H1 (cell line): Measurements from ENCODE around the gene RAD18. TPM values are rescaled to one million over a fixed set of nuclear protein-coding genes. Genes with fewer than 3 reads are reported as not detected.

Experiments used
- CTCF ChIA-PET: fragments of 300-600 bp; sonication (Branson Sonifier 250); formaldehyde crosslinking; loops from one replicate; lab custom pipeline; 2021; ENCODE audit not compliant: partially characterized antibody; lab: Charles Lee
- POLR2A ChIA-PET: fragments of 300-600 bp; sonication (Branson Sonifier 250); formaldehyde crosslinking; loops from one replicate; lab custom pipeline; 2021; ENCODE audit warnings: inconsistent platforms; ENCODE audit not compliant: partially characterized antibody; lab: Charles Lee
- DNase-seq, 2 experiments: peaks; one replicate each; pipeline versions ENCODE4 v3.0.0 to v3.0.0-alpha.2; 2010 to 2022; ENCODE audit warnings: low spot score in 2 of 2, low read depth in 1 of 2, mixed read lengths in 1 of 2
- FAIRE-seq: peaks from 2 replicates; lab custom pipeline; 2011; peaks lifted over from hg19 to GRCh38; lab: Jason Lieb, UNC
- H2AFZ ChIP-seq: 2 replicates; pipeline ENCODE4 v1.8.1; 2012; ENCODE audit warnings: low read length, inconsistent platforms
- H2AK5ac ChIP-seq: 2 replicates; pipeline ENCODE4 v1.6.1; 2013; ENCODE audit warnings: low read depth, low read length
- H2BK120ac ChIP-seq: replicated peaks from 2 replicates; pipeline ENCODE3; 2013; ENCODE audit warnings: low read depth, low read length, inconsistent platforms
- H2BK12ac ChIP-seq: 2 replicates; pipeline ENCODE4 v1.6.1; 2013; ENCODE audit warnings: low read depth, low read length
- H2BK15ac ChIP-seq: 2 replicates; pipeline ENCODE4 v1.6.1; 2013; ENCODE audit warnings: low read length
- H2BK20ac ChIP-seq: 2 replicates; pipeline ENCODE4 v1.6.1; 2013; ENCODE audit warnings: low read length
- H2BK5ac ChIP-seq: 2 replicates; pipeline ENCODE4 v1.6.1; 2013; ENCODE audit warnings: low read depth, low read length
- H3K14ac ChIP-seq: 2 replicates; pipeline ENCODE4 v1.6.1; 2013; ENCODE audit warnings: inconsistent platforms; ENCODE audit not compliant: insufficient read length
- H3K18ac ChIP-seq: 2 replicates; pipeline ENCODE4 v1.6.1; 2013; ENCODE audit warnings: low read length; ENCODE audit errors: extremely low read depth
- H3K23ac ChIP-seq: 2 replicates; pipeline ENCODE4 v1.6.1; 2013; ENCODE audit warnings: inconsistent platforms; ENCODE audit not compliant: insufficient read length
- H3K23me2 ChIP-seq: 2 replicates; pipeline ENCODE4 v1.6.1; 2013; ENCODE audit warnings: low read depth, low read length
- H3K27ac ChIP-seq: 2 replicates; pipeline ENCODE4 v1.6.1; 2011; ENCODE audit warnings: low read depth, low read length, inconsistent platforms
- H3K27me3 ChIP-seq, 4 experiments: replicated peaks in 1 of 4; 1 replicate in 1 of 4; 2 replicates in 3 of 4; pipeline versions ENCODE4 v1.6.1 to v1.8.1; 2011 to 2013; ENCODE audit warnings: low read length in 3 of 4, mild to moderate bottlenecking in 3 of 4, inconsistent platforms in 2 of 4, mixed read lengths in 2 of 4, moderate library complexity in 1 of 4; ENCODE audit not compliant: control insufficient read depth in 3 of 4, insufficient read depth in 3 of 4; ENCODE audit errors: extremely low read depth in 1 of 4
- H3K36me3 ChIP-seq, 4 experiments: 2 replicates each; pipeline versions ENCODE4 v1.6.1 to v1.8.1; 2011 to 2013; ENCODE audit warnings: mild to moderate bottlenecking in 4 of 4, low read length in 3 of 4, moderate library complexity in 2 of 4, control low read depth in 1 of 4, inconsistent platforms in 1 of 4; ENCODE audit not compliant: insufficient read depth in 4 of 4, control insufficient read depth in 2 of 4
- H3K4ac ChIP-seq: replicated peaks from 2 replicates; pipeline ENCODE3; 2013; ENCODE audit warnings: low read length, low read depth, mixed read lengths, inconsistent platforms; ENCODE audit not compliant: insufficient read length
- H3K4me1 ChIP-seq, 4 experiments: replicated peaks in 1 of 4; 1 replicate in 1 of 4; 2 replicates in 3 of 4; pipeline versions ENCODE4 v1.6.1 to v1.8.1; 2011 to 2013; ENCODE audit warnings: low read length in 3 of 4, inconsistent platforms in 2 of 4, mixed read lengths in 1 of 4; ENCODE audit not compliant: insufficient read depth in 4 of 4, control insufficient read depth in 3 of 4
- H3K4me2 ChIP-seq, 2 experiments: 2 replicates each; pipeline versions ENCODE4 v1.6.1 to v1.8.1; 2011 to 2013; ENCODE audit warnings: low read depth in 2 of 2, low read length in 2 of 2, control low read depth in 1 of 2, inconsistent platforms in 1 of 2, mild to moderate bottlenecking in 1 of 2; ENCODE audit not compliant: insufficient read depth in 1 of 2
- H3K4me3 ChIP-seq, 4 experiments: fragments of 200-600, 300-600 bp in 1 of 4; sonication (generic), shearing (Covaris generic), sonication (Bioruptor Twin) in 1 of 4; 2 replicates each; pipeline versions ENCODE4 v1.5.1 to v1.8.1; 2011 to 2016; ENCODE audit warnings: low read length in 4 of 4, low read depth in 3 of 4, control low read depth in 2 of 4, inconsistent platforms in 2 of 4, mild to moderate bottlenecking in 2 of 4, mixed read lengths in 1 of 4, moderate library complexity in 1 of 4; ENCODE audit not compliant: insufficient read depth in 2 of 4; ENCODE audit errors: extremely low read depth in 1 of 4
- H3K56ac ChIP-seq: replicated peaks from 2 replicates; pipeline ENCODE3; 2013; ENCODE audit warnings: low read depth, mild to moderate bottlenecking, mixed read lengths, low read length, inconsistent platforms; ENCODE audit not compliant: insufficient read length
- H3K79me1 ChIP-seq: 2 replicates; pipeline ENCODE4 v1.6.1; 2013; ENCODE audit warnings: low read depth, low read length, control low read depth
- H3K79me2 ChIP-seq, 2 experiments: 2 replicates each; pipeline versions ENCODE4 v1.6.1 to v1.8.1; 2012 to 2013; ENCODE audit warnings: low read length in 2 of 2, mild to moderate bottlenecking in 2 of 2, inconsistent platforms in 1 of 2; ENCODE audit not compliant: insufficient read depth in 2 of 2, control insufficient read depth in 1 of 2
- H3K9ac ChIP-seq, 4 experiments: replicated peaks in 1 of 4; 1 replicate in 1 of 4; 2 replicates in 3 of 4; pipeline versions ENCODE4 v1.6.1 to v1.8.1; 2011 to 2013; ENCODE audit warnings: low read depth in 3 of 4, low read length in 3 of 4, control low read depth in 2 of 4, mild to moderate bottlenecking in 2 of 4, moderate library complexity in 2 of 4, inconsistent platforms in 1 of 4; ENCODE audit errors: extremely low read depth in 1 of 4
- H3K9me3 ChIP-seq, 2 experiments: 2 replicates each; pipeline versions ENCODE4 v1.6.1 to v1.8.1; 2012 to 2013; ENCODE audit warnings: mild to moderate bottlenecking in 2 of 2, moderate library complexity in 2 of 2, control low read depth in 1 of 2, inconsistent platforms in 1 of 2, low read depth in 1 of 2, low read length in 1 of 2, mixed read lengths in 1 of 2; ENCODE audit not compliant: insufficient read depth in 2 of 2
- H4K20me1 ChIP-seq, 2 experiments: replicated peaks in 1 of 2; 2 replicates each; pipeline versions ENCODE3 to v1.8.1; 2011 to 2013; ENCODE audit warnings: inconsistent platforms in 2 of 2, low read length in 2 of 2, mild to moderate bottlenecking in 1 of 2; ENCODE audit not compliant: insufficient read depth in 2 of 2, control insufficient read depth in 1 of 2
- H4K5ac ChIP-seq: 2 replicates; pipeline ENCODE4 v1.6.1; 2013; ENCODE audit warnings: low read length, low read depth, mixed read lengths, inconsistent platforms; ENCODE audit not compliant: insufficient read length
- H4K8ac ChIP-seq: 2 replicates; pipeline ENCODE4 v1.8.0; 2013; ENCODE audit warnings: mild to moderate bottlenecking, moderate library complexity, low read length, inconsistent platforms; ENCODE audit not compliant: insufficient read depth; ENCODE audit errors: extremely low read depth
- H4K91ac ChIP-seq: replicated peaks from 2 replicates; pipeline ENCODE3; 2013; ENCODE audit warnings: low read length, mixed read lengths, inconsistent platforms; ENCODE audit not compliant: insufficient read length
- BACH1 ChIP-seq: IDR thresholded peaks from 2 replicates; pipeline ENCODE4 v1.6.1; 2012; ENCODE audit warnings: low read length, improper control_type of control experiment
- CBX8 ChIP-seq: fragments of 300-800, 300-1000 bp; sonication (generic); IDR thresholded peaks from 2 replicates; pipeline ENCODE4 v1.7.1; 2016; ENCODE audit warnings: low read depth, low read length, borderline replicate concordance
- CHD1 ChIP-seq: IDR thresholded peaks from 2 replicates; pipeline ENCODE4 v1.6.1; 2012; ENCODE audit warnings: low read depth, low read length, improper control_type of control experiment
- GABPA ChIP-seq: IDR thresholded peaks from 2 replicates; pipeline ENCODE4 v1.6.1; 2011; ENCODE audit warnings: mild to moderate bottlenecking, low read length, moderate library complexity, borderline replicate concordance; ENCODE audit not compliant: insufficient read depth
- HDAC2 ChIP-seq, 2 experiments: fragments of 300-600 bp in 1 of 2; sonication (generic) in 1 of 2; IDR thresholded peaks; 2 replicates each; pipeline ENCODE4 v1.6.1; 2011 to 2012; ENCODE audit warnings: low read depth in 2 of 2, low read length in 2 of 2, mild to moderate bottlenecking in 2 of 2, moderate library complexity in 2 of 2, borderline replicate concordance in 1 of 2, inconsistent platforms in 1 of 2
- KDM5A ChIP-seq: fragments of 200-600 bp; IDR thresholded peaks from 2 replicates; pipeline ENCODE4 v1.7.1; 2012; ENCODE audit warnings: mild to moderate bottlenecking, low read length, inconsistent platforms, mixed read lengths
- RFX5 ChIP-seq: IDR thresholded peaks from 2 replicates; pipeline ENCODE4 v1.6.1; 2011; ENCODE audit warnings: low read depth, low read length, improper control_type of control experiment, borderline replicate concordance
- SAP30 ChIP-seq: fragments of 300-600 bp; sonication (generic); IDR thresholded peaks from 2 replicates; pipeline ENCODE4 v1.7.1; 2012; ENCODE audit warnings: low read length, moderate library complexity, mild to moderate bottlenecking, inconsistent platforms; ENCODE audit not compliant: insufficient read depth, insufficient replicate concordance
- SIN3A ChIP-seq, 2 experiments: IDR thresholded peaks in 1 of 2; conservative IDR thresholded peaks in 1 of 2; 2 replicates each; pipeline ENCODE4 v1.6.1; 2011 to 2012; ENCODE audit warnings: low read length in 2 of 2, improper control_type of control experiment in 1 of 2, low read depth in 1 of 2, mild to moderate bottlenecking in 1 of 2
- SIX5 ChIP-seq: IDR thresholded peaks from 2 replicates; pipeline ENCODE4 v1.6.1; 2011; ENCODE audit warnings: mild to moderate bottlenecking, low read depth, low read length
- SP4 ChIP-seq: IDR thresholded peaks from 2 replicates; pipeline ENCODE4 v1.6.1; 2012; ENCODE audit warnings: low read length, inconsistent platforms
- SRF ChIP-seq: IDR thresholded peaks from 2 replicates; pipeline ENCODE4 v1.6.1; 2011; ENCODE audit warnings: mild to moderate bottlenecking, low read depth, low read length, moderate library complexity
- SUZ12 ChIP-seq: fragments of 200-600 bp; sonication (generic); IDR thresholded peaks from 2 replicates; pipeline ENCODE4 v1.6.1; 2012; ENCODE audit warnings: mild to moderate bottlenecking, inconsistent platforms, low read length, moderate library complexity, mixed read lengths
- TBP ChIP-seq: IDR thresholded peaks from 2 replicates; pipeline ENCODE4 v1.6.1; 2011; ENCODE audit warnings: low read depth, low read length, improper control_type of control experiment
- YY1 ChIP-seq: IDR thresholded peaks from 2 replicates; pipeline ENCODE4 v1.6.1; 2011; ENCODE audit warnings: low read depth, mild to moderate bottlenecking, low read length
- whole genome bisulfite sequencing, 2 experiments: shearing (Covaris generic) in 1 of 2; methylation state at CpG; one replicate each; pipeline versions ENCODE4 v1.1.6 to v1.1.7; 2013 to 2015; ENCODE audit warnings: low lambda C conversion rate in 2 of 2, mixed read lengths in 2 of 2, inconsistent platforms in 1 of 2, low coverage in 1 of 2, missing lambda C conversion rate in 1 of 2; ENCODE audit not compliant: insufficient replicate concordance in 2 of 2, insufficient coverage in 1 of 2, insufficient read length in 1 of 2; ENCODE audit errors: extremely low coverage in 1 of 2, missing lambda C conversion rate in 1 of 2; 5-methylcytosine and 5-hydroxymethylcytosine counted together
- polyA plus RNA-seq, 7 experiments: library from polyadenylated mRNA; depleted of rRNA in 3 of 7; stranded (reverse) in 5 of 7; unstranded in 2 of 7; fragments of >200 nt in 5 of 7; fragments of 200-250 nt in 2 of 7; gene quantifications; 1 replicate in 5 of 7; 2 replicates in 1 of 7; 4 replicates in 1 of 7; pipeline versions ENCODE4 v1.2.1 to v1.2.3, GENCODE V29; 2011 to 2013; ENCODE audit warnings: missing spikeins in 2 of 7, mixed read lengths in 2 of 7
- total RNA-seq: library from RNA; stranded (reverse); fragmentation: NEBNext Ultra II Directional; extraction: Animal tissue kit (Norgen Biotek cat#: 25700); gene quantifications from 2 replicates; pipeline ENCODE4 v1.2.1, GENCODE V29; 2021

Gene RAD18
- total and polyA plus RNA-seq, 2 of the 8 experiments (the other 6 are each of a cell fraction or from before 2014, with no cell fraction given), result 13.0 to 23.2 TPM

- Histone ChIP-seq H4K5ac (no peak overlapping the region), H3K4ac (no peak overlapping the region), H3K79me2 (no peaks in the 10 kb centered on the region), H3K4me3 (no peak overlapping the region), H3K27ac (no peak overlapping the region), H3K4me2 (no peak overlapping the region), H2BK120ac (no peak overlapping the region), H3K14ac (no peak overlapping the region), H3K23ac (no peak overlapping the region), H4K91ac (no peak overlapping the region), H3K27me3 (no peaks in the 10 kb centered on the region), H2AK5ac (no peak overlapping the region), H2AFZ (no peak overlapping the region), H2BK12ac (no peak overlapping the region), H2BK20ac (no peak overlapping the region), H3K9me3 (no peaks in the 10 kb centered on the region), H2BK5ac (no peak overlapping the region), H3K56ac (no peak overlapping the region), H3K9ac (no peak overlapping the region), H3K18ac (no peak overlapping the region), H2BK15ac (no peak overlapping the region), H3K4me1 (peaks cover 0 to 2% (median 0%) of the 10 kb centered on the region in 4 experiments; a peak in 3 of 7 replicates), H3K23me2 (no peaks in the 10 kb centered on the region), H4K8ac (no peak overlapping the region), H4K20me1 (no peaks in the 10 kb centered on the region), H3K36me3 (no peaks in the 10 kb centered on the region), H3K79me1 (no peaks in the 10 kb centered on the region; the same call in 1 of the 2 replicates)
- FAIRE-seq (no peak), DNase-seq (no peak)
- POLR2A ChIA-PET, result no interaction called here
- 71% methylated on average over 3 of the region's 3 CpGs; no CpG with 5 or more reads in 1 of the 2 experiments for WGBS, 2 experiments
- CTCF ChIA-PET, result interaction anchor here (0.8 kb wide), 1 partner anchor 37 kb away, joined by 3 read pairs; no protein-coding TSS in a partner anchor
- no peak for TF ChIP-seq HDAC2 (IDR thresholded peaks at IDR 0.05; ENCODE audit: borderline replicate concordance in 1 of 2, low read depth in 2 of 2, low read length in 2 of 2)
- no peak for TF ChIP-seq GABPA
- TF ChIP-seq KDM5A, result no peak
- no peak for TF ChIP-seq RFX5
- TF ChIP-seq SIN3A (conservative IDR thresholded peaks at IDR 0.05 in 1 of 2, IDR thresholded peaks at IDR 0.05 in 1 of 2; ENCODE audit: low read depth in 1 of 2, low read length in 2 of 2), result no peak
- no peak for TF ChIP-seq BACH1
- TF ChIP-seq YY1, result no peak
- no peak for TF ChIP-seq CHD1
- no peak for TF ChIP-seq SUZ12
- no peak for TF ChIP-seq CBX8
- TF ChIP-seq TBP, result no peak
- no peak for TF ChIP-seq SAP30
- TF ChIP-seq SP4, result no peak
- no peak for TF ChIP-seq SIX5
- no peak for TF ChIP-seq SRF
These were observed 94.3 kb downstream of the RAD18 start for GRCh38 chr3:8868996-8869395.
